ENCODE results near the gene CCZ1.
"Not testable (repeated sequence)": the region's sequence is repeated elsewhere in the genome, so short reads cannot be mapped to it uniquely, and the experiment has no call there.

GRCh38 chr7:5868928-5869341 is 29.6 kb upstream of the CCZ1 start:
- TF ChIP-seq EZH2 (IDR thresholded peaks at IDR 0.05; ENCODE audit: low read depth); CTCF (conservative IDR thresholded peaks at IDR 0.05): not testable (repeated sequence)

All from PC-9 (cell line).